ENCODE measurements around the gene ELP1.
A peak's percentile ranks its signal among the peaks of the same experiment; 100 is the strongest.
"Not testable (repeated sequence)": the region's sequence is repeated elsewhere in the genome, so short reads cannot be mapped to it uniquely, and the experiment has no call there.

The ELP1 gene

GRCh38 chr9:108897324-108898096 is 36.4 kb downstream of the ELP1 start:
- no peak overlapping the region for H3K27ac ChIP-seq

GRCh38 chr9:108894225-108894997 is 39.5 kb downstream of the ELP1 start:
- H3K4me3 ChIP-seq, result no peak overlapping the region
- no peak overlapping the region for H3K9ac ChIP-seq (ENCODE audit: insufficient read length)
- no peak overlapping the region for H3K27ac ChIP-seq
- no peaks in the 10 kb centered on the region for H3K9me3 ChIP-seq (ENCODE audit: low read depth, low read length)
- no peak for DNase-seq (ENCODE audit: low read depth, low spot score)
- H3K36me3 ChIP-seq (ENCODE audit: insufficient read depth, low read length), result peaks cover 75% of the 10 kb centered on the region
- TF ChIP-seq EZH2 (IDR thresholded peaks at IDR 0.05) (no peak), POLR2AphosphoS5 (IDR thresholded peaks at IDR 0.05; ENCODE audit: borderline replicate concordance, low read depth, low read length) (no peak), FOXP2 (optimal IDR thresholded peaks at IDR 0.05; ENCODE audit: control extremely low read depth, extremely low read length, insufficient read depth) (no peak)

More at GRCh38 chr9:108897324-108898096, 36.4 kb downstream of the ELP1 start:
- TF ChIP-seq FOXP2 (optimal IDR thresholded peaks at IDR 0.05; ENCODE audit: control extremely low read depth, extremely low read length, insufficient read depth) (no peak), EZH2 (IDR thresholded peaks at IDR 0.05) (no peak), POLR2AphosphoS5 (IDR thresholded peaks at IDR 0.05; ENCODE audit: borderline replicate concordance, low read depth, low read length) (no peak)
- Histone ChIP-seq H3K4me3 (no peak overlapping the region), H3K9ac (ENCODE audit: insufficient read length) (no peak overlapping the region), H3K36me3 (ENCODE audit: insufficient read depth, low read length) (peaks cover 70% of the 10 kb centered on the region), H3K9me3 (ENCODE audit: low read depth, low read length) (no peaks in the 10 kb centered on the region)
- DNase-seq (ENCODE audit: low read depth, low spot score), result no peak

- Histone ChIP-seq H3K9ac (ENCODE audit: insufficient read length) (no peak overlapping the region), H3K27ac (no peak overlapping the region), H3K9me3 (ENCODE audit: low read depth, low read length) (no peaks in the 10 kb centered on the region), H3K36me3 (ENCODE audit: insufficient read depth, low read length) (peaks cover 59% of the 10 kb centered on the region), H3K4me3 (no peak overlapping the region)
- DNase-seq (ENCODE audit: low read depth, low spot score), result no peak
- TF ChIP-seq FOXP2 (optimal IDR thresholded peaks at IDR 0.05; ENCODE audit: control extremely low read depth, extremely low read length, insufficient read depth) (no peak), POLR2AphosphoS5 (IDR thresholded peaks at IDR 0.05; ENCODE audit: borderline replicate concordance, low read depth, low read length) (no peak), EZH2 (IDR thresholded peaks at IDR 0.05) (no peak)
Measured at GRCh38 chr9:108889649-108890067, 44.3 kb downstream of the ELP1 start.

- H3K4me3 ChIP-seq; H3K9ac ChIP-seq (ENCODE audit: insufficient read length); H3K27ac ChIP-seq; H3K9me3 ChIP-seq (ENCODE audit: low read depth, low read length); DNase-seq (ENCODE audit: low read depth, low spot score): not testable (repeated sequence)
- H3K36me3 ChIP-seq (ENCODE audit: insufficient read depth, low read length), result peaks cover 55% of the 10 kb centered on the region
Measured at GRCh38 chr9:108886594-108887271, 47.2 kb downstream of the ELP1 start.

DNA sequence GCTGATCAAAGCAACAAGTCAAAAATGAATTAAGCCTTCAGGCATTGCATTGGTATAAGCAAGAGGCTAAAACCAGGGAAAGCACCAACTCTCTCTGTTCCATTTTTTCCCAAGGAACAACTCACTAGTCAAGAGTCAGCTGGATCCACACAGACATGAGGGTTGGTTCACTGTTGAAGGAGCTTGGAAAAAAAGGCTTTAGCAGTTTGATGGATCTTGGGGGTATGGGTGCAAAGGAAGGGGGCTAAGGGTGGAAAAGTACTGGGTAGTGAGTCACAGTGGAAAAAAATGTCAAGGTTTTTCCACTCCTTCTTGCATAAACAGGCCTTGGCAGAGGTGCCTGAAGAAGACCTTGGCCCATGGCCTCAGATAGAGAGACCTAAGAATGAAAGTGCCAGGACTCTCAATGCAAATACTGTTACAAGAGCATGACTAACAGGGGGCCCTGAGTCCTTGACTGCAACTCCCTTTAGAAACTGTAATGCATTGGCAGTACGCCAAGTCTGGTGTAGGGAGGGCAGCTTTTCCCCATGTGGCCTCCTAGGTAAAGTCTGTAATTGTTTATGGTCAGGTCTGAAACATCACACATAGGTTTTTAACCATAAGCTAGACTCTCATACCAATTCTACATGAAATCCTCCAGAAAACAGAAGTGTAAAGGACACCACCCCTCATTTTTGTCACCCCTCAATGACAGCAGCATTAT is 48.1 kb downstream of the ELP1 start:
- Histone ChIP-seq H3K9ac (ENCODE audit: insufficient read length) (no peak overlapping the region), H3K9me3 (ENCODE audit: low read depth, low read length) (no peaks in the 10 kb centered on the region), H3K27ac (no peak overlapping the region), H3K36me3 (ENCODE audit: insufficient read depth, low read length) (peaks cover 46% of the 10 kb centered on the region), H3K4me3 (no peak overlapping the region)
- DNase-seq (ENCODE audit: low read depth, low spot score), result peak; percentile 10
- no peak for TF ChIP-seq POLR2AphosphoS5 (IDR thresholded peaks at IDR 0.05; ENCODE audit: borderline replicate concordance, low read depth, low read length)
- TF ChIP-seq FOXP2 (optimal IDR thresholded peaks at IDR 0.05; ENCODE audit: control extremely low read depth, extremely low read length, insufficient read depth), result no peak
- TF ChIP-seq EZH2 (IDR thresholded peaks at IDR 0.05), result no peak

- no peak for TF ChIP-seq EZH2 (IDR thresholded peaks at IDR 0.05)
- no peak for TF ChIP-seq FOXP2 (optimal IDR thresholded peaks at IDR 0.05; ENCODE audit: control extremely low read depth, extremely low read length, insufficient read depth)
- TF ChIP-seq POLR2AphosphoS5 (IDR thresholded peaks at IDR 0.05; ENCODE audit: borderline replicate concordance, low read depth, low read length), result no peak
- H3K9me3 ChIP-seq (ENCODE audit: low read depth, low read length), result no peaks in the 10 kb centered on the region
- H3K4me3 ChIP-seq, result no peak overlapping the region
- no peak overlapping the region for H3K9ac ChIP-seq (ENCODE audit: insufficient read length)
- peaks cover 41% of the 10 kb centered on the region for H3K36me3 ChIP-seq (ENCODE audit: insufficient read depth, low read length)
- DNase-seq (ENCODE audit: low read depth, low spot score), result no peak
- no peak overlapping the region for H3K27ac ChIP-seq
Measured at GRCh38 chr9:108884701-108885100, 49.2 kb downstream of the ELP1 start.

- TF ChIP-seq POLR2AphosphoS5 (IDR thresholded peaks at IDR 0.05; ENCODE audit: borderline replicate concordance, low read depth, low read length) (no peak), EZH2 (IDR thresholded peaks at IDR 0.05) (no peak), FOXP2 (optimal IDR thresholded peaks at IDR 0.05; ENCODE audit: control extremely low read depth, extremely low read length, insufficient read depth) (no peak)
- Histone ChIP-seq H3K9me3 (ENCODE audit: low read depth, low read length) (no peaks in the 10 kb centered on the region), H3K9ac (ENCODE audit: insufficient read length) (no peak overlapping the region), H3K36me3 (ENCODE audit: insufficient read depth, low read length) (peaks cover 42% of the 10 kb centered on the region), H3K4me3 (no peak overlapping the region), H3K27ac (no peak overlapping the region)
- DNase-seq (ENCODE audit: low read depth, low spot score), result no peak
Measured at GRCh38 chr9:108883085-108883484, 50.8 kb downstream of the ELP1 start.
